Osteocyte (in vitro differentiated cells): ENCODE measurements around the gene SLCO3A1. TPM values are rescaled to one million over a fixed set of nuclear protein-coding genes. Genes with fewer than 3 reads are reported as not detected.

Experiments
- DNase-seq: peaks from one replicate; pipeline ENCODE4 v3.0.0; 2021; ENCODE audit warnings: mixed read lengths; ENCODE audit not compliant: unreplicated experiment; ENCODE audit errors: extremely low spot score
- H3K27ac Mint-ChIP-seq: one replicate; pipeline ENCODE4 v1.8.0; 2021; ENCODE audit warnings: mild to moderate bottlenecking, mixed read lengths; ENCODE audit not compliant: unreplicated experiment
- H3K27me3 Mint-ChIP-seq: one replicate; pipeline ENCODE4 v1.8.0; 2021; ENCODE audit warnings: mixed read lengths; ENCODE audit not compliant: unreplicated experiment
- H3K36me3 Mint-ChIP-seq: one replicate; pipeline ENCODE4 v1.8.0; 2021; ENCODE audit warnings: mixed read lengths; ENCODE audit not compliant: unreplicated experiment
- H3K4me1 Mint-ChIP-seq: one replicate; pipeline ENCODE4 v1.8.0; 2021; ENCODE audit warnings: mixed read lengths; ENCODE audit not compliant: unreplicated experiment
- H3K4me3 Mint-ChIP-seq: one replicate; pipeline ENCODE4 v1.8.0; 2021; ENCODE audit warnings: mild to moderate bottlenecking, moderate library complexity, mixed read lengths; ENCODE audit not compliant: unreplicated experiment
- H3K9me3 Mint-ChIP-seq: one replicate; pipeline ENCODE4 v1.8.0; 2021; ENCODE audit warnings: mixed read lengths; ENCODE audit not compliant: unreplicated experiment
- total RNA-seq: library from RNA; stranded (reverse); gene quantifications from 2 replicates; pipeline ENCODE4 v1.2.1, GENCODE V29; 2021
- TF ChIP-seq, protein P1 (sequence below): fragments of 200-600 bp; sonication (generic); IDR thresholded peaks from 2 replicates; pipeline ENCODE4 v1.5.0; 2021; ENCODE audit warnings: antibody characterized with exemption, mild to moderate bottlenecking, moderate library complexity

SLCO3A1 gene
- total RNA-seq, 1 donor from 2014 or later, result 1.3 TPM

DNA sequence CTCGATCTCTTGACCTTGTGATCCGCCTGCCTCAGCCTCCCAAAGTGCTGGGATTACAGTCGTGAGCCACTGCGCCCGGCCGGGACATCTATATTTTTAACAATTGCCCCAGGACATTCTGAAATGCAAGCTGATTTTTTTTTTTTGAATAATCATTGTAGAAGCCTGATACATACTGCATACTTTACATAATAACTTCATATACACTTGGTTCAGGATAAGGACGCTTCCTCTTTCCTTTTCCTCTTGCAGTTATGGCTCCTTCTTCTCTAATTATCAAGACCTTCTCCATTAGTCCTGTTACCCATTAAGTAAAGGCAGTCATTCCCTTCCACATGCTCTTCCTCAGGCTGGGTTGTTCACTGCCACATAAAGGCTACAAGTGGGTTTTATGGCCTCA lies 58.3 kb downstream of the SLCO3A1 start:
- Mint-ChIP-seq H3K4me1 (no peaks in the 10 kb centered on the region), H3K27ac (no peak overlapping the region)

DNA sequence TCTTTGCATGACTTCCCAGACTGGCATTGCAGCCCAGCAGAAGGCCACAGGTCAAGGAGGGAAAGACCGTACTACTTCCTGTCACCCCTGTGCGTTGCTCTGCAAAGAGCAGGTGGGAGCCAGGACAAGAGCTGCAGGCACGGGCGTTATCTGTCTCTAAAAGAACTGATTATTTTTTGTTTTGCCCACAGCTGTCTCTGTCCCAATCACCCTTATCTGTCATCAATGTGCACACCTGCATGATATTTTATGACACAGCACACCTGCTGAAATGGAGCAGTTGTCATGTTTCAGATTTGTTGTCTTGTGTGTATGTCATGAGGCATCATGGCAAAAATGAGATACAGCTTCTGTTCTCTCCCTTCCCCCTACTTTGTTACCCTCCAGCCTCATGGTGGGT lies 58.8 kb downstream of the SLCO3A1 start:
- Mint-ChIP-seq H3K36me3 (no peaks in the 10 kb centered on the region), H3K4me3 (no peak overlapping the region), H3K4me1 (no peaks in the 10 kb centered on the region), H3K27me3 (no peaks in the 10 kb centered on the region), H3K27ac (no peak overlapping the region), H3K9me3 (no peaks in the 10 kb centered on the region)
- TF ChIP-seq, protein P1, sequence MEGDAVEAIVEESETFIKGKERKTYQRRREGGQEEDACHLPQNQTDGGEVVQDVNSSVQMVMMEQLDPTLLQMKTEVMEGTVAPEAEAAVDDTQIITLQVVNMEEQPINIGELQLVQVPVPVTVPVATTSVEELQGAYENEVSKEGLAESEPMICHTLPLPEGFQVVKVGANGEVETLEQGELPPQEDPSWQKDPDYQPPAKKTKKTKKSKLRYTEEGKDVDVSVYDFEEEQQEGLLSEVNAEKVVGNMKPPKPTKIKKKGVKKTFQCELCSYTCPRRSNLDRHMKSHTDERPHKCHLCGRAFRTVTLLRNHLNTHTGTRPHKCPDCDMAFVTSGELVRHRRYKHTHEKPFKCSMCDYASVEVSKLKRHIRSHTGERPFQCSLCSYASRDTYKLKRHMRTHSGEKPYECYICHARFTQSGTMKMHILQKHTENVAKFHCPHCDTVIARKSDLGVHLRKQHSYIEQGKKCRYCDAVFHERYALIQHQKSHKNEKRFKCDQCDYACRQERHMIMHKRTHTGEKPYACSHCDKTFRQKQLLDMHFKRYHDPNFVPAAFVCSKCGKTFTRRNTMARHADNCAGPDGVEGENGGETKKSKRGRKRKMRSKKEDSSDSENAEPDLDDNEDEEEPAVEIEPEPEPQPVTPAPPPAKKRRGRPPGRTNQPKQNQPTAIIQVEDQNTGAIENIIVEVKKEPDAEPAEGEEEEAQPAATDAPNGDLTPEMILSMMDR, result no peak
- no peak for DNase-seq

More for the DNA sequence above, 58.3 kb downstream of the SLCO3A1 start:
- Mint-ChIP-seq H3K4me3 (no peak overlapping the region), H3K9me3 (no peaks in the 10 kb centered on the region), H3K27me3 (no peaks in the 10 kb centered on the region), H3K36me3 (no peaks in the 10 kb centered on the region)
- no peak for DNase-seq
- TF ChIP-seq, protein P1, result no peak

DNA sequence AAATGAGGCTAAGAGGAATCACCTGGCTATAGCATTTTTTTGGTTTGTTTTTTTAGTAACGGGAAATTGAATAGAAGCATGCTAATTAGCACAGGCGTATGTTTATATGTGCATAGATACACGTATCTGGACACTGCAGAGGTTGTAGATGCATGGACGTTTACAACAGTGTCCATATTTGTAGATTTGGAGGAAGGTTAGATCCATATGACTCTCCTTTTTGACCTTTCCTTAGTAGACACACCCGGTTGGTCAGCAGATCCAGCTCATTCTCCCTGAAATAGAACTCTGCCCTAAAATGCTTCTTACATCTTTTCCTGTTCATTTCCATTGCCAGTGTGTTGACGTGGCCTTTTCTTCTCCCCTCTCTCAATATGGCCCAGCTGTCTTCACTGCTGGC lies 60.1 kb downstream of the SLCO3A1 start:
- H3K9me3 Mint-ChIP-seq, result no peaks in the 10 kb centered on the region
- no peak overlapping the region for H3K4me3 Mint-ChIP-seq
- H3K36me3 Mint-ChIP-seq, result no peaks in the 10 kb centered on the region
- TF ChIP-seq, protein P1, result no peak
- H3K27me3 Mint-ChIP-seq, result no peaks in the 10 kb centered on the region
- H3K27ac Mint-ChIP-seq, result no peak overlapping the region
- DNase-seq, result no peak
- H3K4me1 Mint-ChIP-seq, result no peaks in the 10 kb centered on the region

DNA sequence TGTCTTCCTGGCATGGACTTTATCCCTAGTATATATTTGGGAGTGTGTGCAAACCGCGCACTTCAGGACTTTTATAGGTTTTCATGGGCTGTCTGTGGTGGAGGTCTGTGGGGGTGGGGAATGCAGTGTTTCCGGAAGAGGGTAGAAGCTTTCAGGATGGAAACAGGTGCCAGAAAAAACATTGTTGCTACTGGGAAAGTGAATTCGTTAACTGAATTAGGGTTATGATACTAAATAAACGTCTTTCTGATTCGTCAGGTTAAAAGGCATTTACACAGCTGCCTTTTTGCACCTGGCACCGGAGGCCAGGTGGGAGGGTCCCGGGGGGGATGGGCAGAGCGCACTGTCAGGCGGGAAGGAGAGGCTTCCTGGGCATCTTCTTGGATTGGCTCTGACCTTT lies 62.1 kb downstream of the SLCO3A1 start:
- Mint-ChIP-seq H3K36me3 (no peaks in the 10 kb centered on the region), H3K4me1 (no peaks in the 10 kb centered on the region), H3K9me3 (no peaks in the 10 kb centered on the region), H3K27ac (no peak overlapping the region), H3K27me3 (no peaks in the 10 kb centered on the region), H3K4me3 (no peak overlapping the region)
- no peak for DNase-seq
- TF ChIP-seq, protein P1, result no peak

DNA sequence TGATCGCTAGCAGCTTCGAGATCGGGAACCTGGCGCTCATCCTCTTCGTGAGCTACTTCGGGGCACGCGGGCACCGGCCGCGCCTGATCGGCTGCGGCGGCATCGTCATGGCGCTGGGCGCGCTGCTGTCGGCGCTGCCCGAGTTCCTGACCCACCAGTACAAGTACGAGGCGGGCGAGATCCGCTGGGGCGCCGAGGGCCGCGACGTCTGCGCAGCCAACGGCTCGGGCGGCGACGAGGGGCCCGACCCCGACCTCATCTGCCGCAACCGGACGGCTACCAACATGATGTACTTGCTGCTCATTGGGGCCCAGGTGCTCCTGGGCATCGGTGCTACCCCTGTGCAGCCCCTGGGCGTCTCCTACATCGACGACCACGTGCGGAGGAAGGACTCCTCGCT lies 62.5 kb downstream of the SLCO3A1 start:
- no peaks in the 10 kb centered on the region for H3K36me3 Mint-ChIP-seq
- H3K9me3 Mint-ChIP-seq, result no peaks in the 10 kb centered on the region
- no peaks in the 10 kb centered on the region for H3K4me1 Mint-ChIP-seq
- no peak for DNase-seq
- TF ChIP-seq, protein P1, result no peak
- H3K4me3 Mint-ChIP-seq, result no peak overlapping the region
- H3K27me3 Mint-ChIP-seq, result no peaks in the 10 kb centered on the region
- H3K27ac Mint-ChIP-seq, result no peak overlapping the region
